Posterior vena cava (tissue), 2 donors: ENCODE data around the gene OXSR1. TPM values are rescaled to one million over a fixed set of nuclear protein-coding genes. Genes with fewer than 3 reads are reported as not detected.
"Not testable (repeated sequence)": the region's sequence is repeated elsewhere in the genome, so short reads cannot be mapped to it uniquely, and the experiment has no call there.

Experiments used
- DNase-seq: peaks from one replicate; pipeline ENCODE4 v3.0.0-alpha.2; 2020; ENCODE audit warnings: low spot score
- intact Hi-C, 2 donors: fragments of 100-400 bp; cut with DNase I; formaldehyde crosslinking; loops; one replicate each; pipeline versions ENCODE4 v1.14.1 to v1.14.2; 2022 to 2023
- total RNA-seq, 2 donors: library from RNA; stranded (reverse); fragmentation: NEBNext Ultra II Directional; extraction: Animal tissue kit (Norgen Biotek cat#: 25700); gene quantifications; one replicate each; pipeline ENCODE4 v1.2.1, GENCODE V29; 2021
- donor health status: DM: yes; HTN: yes; CAD: no.
- donor health status: DM: yes; HTN: yes; CAD: no.

OXSR1 gene
- total RNA-seq, 2 donors from 2014 or later: 30.4 to 52.3 TPM

DNA sequence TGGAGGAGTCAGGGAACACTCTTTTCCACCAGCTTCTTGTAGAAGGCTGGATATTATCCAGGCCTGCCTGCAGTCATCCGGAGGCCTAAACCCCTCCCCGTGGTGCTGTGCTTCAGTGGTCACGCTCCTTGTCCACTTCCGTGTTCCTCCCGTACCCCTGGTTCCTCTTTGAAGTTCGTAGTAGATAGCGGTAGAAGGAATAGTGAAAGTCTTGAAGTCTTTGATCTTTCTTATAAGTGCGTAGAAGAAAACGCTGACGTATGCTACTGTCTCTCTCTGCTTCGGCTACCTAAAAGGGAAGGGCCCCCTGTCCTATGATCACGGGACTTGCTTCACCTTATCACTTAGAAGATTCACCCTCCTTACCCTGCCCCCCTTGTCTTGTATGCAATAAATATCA, 37.6 kb downstream of the OXSR1 start:
- intact Hi-C loops, DNase-seq: not testable (repeated sequence)

DNA sequence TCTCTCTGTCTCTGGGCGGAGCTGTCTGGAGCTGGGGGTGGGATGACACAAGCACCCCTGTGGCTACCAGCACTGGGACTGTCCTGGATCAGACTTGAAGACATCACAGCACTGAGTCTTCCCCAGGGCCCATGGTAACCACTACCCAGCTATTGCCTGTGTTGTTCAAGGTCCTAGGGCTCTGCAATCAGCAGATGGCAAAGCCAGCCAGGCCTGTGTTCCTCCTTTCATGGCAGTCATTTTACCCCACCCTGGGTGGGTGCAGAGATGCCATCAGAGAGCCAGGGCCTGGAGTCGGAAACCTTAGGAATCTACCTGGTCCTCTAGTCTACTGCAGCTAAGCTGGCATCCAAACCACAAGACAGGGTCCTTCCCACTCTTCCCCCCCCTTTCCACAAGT, 38.4 kb downstream of the OXSR1 start:
- intact Hi-C loops: no loop called here
- DNase-seq: no peak

DNA sequence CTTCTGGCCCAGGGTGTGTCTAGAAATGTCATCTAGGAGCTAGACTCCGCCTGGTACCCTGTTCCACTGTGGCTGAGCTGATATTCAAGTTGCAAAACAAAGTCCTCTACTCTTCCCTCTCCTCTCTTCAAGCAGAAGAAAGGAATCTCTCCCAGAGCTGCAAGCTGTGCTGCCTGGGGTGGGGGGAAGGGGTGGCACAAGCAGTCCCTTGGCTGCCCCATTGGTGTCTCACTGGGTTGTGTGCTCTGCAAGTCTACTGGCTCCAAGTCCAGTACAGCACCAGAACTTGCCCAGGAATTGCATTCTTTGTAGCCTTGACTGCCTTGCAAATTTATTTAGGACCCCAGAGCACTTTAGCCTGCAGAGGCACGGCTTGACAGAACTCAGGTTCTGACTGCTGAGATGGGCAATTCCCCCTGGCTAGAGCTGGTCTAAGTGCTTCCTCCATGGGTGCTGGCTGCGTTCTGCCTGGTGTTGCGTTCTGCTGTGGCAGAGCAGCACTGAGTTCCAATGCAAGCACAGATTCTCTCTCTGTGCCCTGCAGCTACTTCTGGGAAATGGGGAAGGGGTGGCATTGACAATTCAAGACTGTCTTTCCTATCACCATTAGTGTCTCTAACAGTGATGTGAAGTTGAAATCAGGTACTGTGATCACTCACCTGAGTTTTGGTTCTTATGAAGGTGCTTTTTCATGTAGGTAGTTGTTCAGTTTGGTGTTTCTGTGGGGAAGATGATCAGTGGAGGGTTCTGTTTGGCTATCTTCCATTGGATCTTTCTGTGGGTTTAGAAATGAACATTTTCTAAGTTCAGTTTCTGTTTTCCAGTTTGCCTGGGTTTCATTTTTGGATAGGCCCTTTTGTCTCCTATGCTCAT, 39.5 kb downstream of the OXSR1 start:
- no peak for DNase-seq
- intact Hi-C loops: no loop called here

DNA sequence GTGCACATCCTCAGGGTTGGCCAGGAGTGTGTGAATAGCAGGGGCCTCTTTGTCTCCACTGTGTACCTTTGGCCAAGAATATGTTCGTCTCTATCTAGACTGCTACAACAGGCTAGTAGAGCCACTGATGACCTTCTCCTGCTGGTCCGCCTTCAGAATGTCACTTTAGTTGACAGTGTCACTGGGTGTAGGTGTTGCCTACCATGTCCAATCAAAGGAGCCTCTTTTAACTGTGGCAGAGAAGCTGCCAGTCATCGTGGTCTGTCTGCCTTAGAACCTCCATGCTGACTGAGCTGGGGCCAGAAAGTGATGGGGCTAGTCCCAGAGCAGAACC, 40.1 kb downstream of the OXSR1 start:
- no peak for DNase-seq
- intact Hi-C loops: no loop called here

DNA sequence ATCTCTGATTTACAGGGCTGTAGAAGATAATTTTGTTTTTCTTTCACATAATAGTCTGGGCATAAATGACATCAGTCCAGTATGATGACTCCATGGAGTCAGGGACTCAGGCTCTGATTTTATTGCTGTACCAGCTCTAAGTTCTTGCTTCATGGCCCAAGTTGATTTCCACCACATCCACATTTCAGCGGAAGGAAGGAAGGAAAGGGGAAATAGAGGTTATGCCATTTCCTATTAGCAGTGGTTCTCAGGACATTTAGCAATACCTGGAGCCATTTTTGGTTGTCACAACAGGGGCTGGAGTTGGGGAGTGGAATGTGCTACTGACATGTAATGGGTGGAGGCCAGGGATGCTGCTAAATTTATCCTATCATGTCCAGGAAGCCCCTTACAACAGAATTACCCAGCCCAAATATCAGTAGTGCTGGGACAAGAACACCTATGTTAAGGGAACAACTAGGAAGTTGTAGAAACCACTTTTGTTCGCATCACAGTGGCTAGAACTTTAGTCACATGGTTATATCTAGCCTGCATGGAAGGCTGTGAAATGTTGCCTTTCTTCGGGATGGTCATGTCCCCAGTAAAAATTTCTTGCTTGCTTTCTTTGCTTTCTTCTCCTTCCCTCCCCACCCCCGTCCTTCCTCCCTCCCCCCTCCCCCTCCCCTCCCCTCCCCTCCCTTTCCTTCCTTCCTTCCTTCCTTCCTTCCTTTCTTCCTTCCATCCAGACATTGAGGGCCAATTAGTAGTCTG, 42.1 kb downstream of the OXSR1 start:
- intact Hi-C loops: no loop called here
- no peak for DNase-seq

DNA sequence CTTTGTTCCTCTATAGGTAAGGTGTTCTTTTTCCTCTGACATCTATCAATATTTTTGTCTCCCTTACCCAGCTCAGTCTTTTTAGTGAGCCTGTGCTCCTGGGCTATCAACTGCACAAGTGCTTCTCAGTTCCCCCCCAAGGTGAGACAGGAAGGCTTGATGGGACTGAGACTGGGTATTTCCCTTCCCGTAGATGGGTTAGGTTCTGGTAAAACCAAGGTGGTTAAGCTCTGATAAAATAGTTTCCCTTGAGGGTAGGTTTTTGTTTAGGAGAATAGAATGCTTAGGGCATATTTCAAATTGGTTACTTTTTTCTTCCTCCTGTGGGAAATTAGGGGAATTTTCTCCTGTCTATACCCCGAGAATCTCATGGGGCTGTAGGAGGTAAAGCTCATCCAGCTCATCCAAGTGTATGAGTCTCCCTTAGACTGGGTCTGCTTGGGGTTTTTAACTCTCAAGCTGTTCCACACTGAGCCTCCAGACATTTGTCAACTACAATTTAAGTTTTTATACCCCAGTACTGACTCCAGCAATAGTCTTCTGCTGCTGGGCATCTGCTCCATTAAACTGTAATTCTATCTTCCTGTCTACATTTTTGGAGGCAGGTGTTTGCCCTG, 44.9 kb downstream of the OXSR1 start:
- no peak for DNase-seq
- intact Hi-C loops: loop anchor here in 1 of 2 donors (1.0 kb wide), 1 partner anchor 20 kb away; no protein-coding TSS in a partner anchor

DNA sequence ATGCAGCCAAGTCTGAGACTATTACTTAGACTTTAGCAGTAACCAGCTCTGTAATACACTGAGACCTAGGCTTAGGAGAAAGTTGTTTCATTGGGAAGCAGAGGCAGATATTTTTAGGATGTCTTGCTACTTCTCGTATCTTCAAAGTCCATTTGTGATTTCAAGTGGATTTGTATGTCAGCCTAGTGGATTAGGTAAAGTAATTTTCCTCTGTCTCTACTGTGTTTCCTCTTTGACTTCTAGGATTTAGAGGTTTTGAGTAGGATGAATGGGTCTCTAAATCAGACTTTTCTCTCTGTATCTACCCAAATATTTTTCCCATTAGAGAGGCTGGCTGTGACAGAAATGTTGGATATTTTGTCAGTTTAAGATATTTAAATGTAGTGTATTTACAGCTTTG, 46.8 kb downstream of the OXSR1 start:
- intact Hi-C loops: no loop called here
- no peak for DNase-seq

DNA sequence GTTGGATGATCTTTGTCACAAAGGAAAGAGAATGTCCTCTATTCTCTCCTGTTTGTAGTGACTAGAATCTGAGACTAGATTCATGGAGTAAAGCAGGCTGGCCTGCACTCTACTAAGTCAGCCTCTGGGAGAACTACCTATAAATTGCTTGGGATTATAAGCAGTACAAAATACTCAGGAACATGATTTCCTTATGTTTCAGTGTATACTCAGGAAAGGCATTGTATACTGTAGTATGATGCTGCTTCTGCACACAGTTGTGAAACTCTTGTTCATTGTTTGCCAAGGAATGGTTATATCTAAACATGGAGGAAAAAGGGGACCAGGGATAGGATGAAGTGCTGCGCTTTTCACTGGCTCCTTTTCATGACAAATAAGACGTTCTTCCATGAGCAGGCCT, 49.2 kb downstream of the OXSR1 start:
- intact Hi-C loops: no loop called here
- no peak for DNase-seq

DNA sequence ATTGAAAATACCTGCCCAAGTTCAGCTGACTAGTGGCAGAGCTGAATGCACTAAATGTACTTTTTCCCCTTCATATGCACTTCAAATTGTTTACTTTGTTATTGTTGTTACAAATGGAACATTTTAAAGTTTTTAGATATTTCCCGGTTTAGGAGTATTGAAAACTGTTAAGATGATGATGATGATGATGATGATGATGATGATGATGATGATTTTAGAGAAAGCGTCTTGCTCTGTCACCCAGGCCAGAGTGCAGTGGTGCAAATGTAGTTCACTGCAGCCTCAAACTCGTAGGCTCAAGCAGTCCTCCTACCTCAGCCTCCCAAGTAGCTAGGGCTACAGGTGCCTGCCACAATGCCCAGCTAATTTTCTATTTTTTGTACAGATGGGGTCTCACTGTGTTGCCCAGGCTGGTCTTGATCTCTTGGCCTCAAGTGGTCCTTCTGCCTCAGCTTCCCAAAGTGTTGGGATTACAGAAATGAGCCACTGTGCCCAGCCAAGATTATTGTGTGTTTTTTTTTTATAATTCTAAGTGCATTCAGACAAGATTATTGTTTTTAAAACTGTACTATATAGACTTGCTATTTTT, 54.4 kb downstream of the OXSR1 start:
- DNase-seq: no peak
- intact Hi-C loops: no loop called here

DNA sequence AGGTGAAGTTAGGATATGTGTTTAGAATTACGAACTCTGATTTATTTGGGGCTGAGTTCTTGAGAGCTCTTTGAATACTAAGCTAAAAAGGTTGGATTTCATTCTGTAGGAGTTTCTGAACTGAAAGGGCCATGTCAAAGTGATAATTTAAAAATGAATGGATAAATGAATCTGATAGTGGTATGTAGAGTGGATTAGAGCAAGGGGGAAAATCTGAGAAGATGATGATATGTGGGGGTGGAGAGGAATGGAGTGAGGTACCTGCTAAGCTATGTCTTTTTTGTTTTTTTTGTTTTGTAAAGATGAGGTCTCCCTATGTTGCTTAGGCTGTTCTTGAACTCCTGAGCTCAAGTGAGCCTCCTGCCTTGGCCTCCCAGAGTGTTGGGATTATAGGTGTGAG, 55.7 kb downstream of the OXSR1 start:
- DNase-seq: no peak
- intact Hi-C loops: no loop called here

DNA sequence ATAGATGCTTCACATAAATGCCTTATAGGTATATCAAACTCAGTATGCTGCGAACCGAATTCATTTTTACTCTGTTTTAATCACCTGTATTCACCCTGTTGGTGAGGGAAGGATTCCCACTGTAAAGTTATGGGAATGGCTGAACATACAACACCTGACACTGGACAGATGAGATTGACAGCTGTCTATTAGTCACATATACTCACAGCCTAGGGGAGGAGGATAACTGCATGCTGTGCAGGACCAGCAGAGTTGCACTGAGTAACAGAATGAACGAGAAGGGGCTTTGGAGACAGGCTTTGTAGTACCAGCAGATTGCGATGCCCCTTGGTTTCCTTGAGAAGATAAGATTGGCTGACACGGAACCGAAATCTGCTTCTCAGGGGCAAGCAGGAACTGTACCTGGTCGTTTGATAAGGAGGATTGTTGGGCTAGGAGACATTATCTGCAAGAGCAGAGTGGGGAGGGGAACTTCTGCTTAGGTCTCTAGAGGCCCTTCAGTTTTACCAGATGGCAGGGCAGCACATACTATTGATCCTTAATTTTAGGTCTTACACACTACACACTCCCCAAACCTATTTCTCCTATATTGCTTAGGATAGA, 56.8 kb downstream of the OXSR1 start:
- DNase-seq: no peak
- intact Hi-C loops: no loop called here

DNA sequence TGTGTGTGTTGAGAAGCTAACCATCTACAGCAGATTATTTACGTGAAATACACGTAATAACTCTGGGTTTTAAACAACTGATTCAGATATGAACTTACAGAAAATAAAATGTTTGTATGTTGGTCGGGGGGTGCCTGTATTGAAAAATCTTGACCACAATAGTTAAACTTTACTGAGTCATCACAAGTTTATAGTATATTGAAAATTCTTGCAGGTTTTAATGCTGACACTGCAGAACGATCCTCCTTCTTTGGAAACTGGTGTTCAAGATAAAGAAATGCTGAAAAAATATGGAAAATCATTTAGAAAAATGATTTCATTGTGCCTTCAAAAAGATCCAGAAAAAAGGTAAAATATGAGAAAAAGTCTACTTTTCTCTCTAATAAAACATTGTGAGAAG, 59.0 kb downstream of the OXSR1 start:
- intact Hi-C loops: no loop called here
- DNase-seq: no peak

DNA sequence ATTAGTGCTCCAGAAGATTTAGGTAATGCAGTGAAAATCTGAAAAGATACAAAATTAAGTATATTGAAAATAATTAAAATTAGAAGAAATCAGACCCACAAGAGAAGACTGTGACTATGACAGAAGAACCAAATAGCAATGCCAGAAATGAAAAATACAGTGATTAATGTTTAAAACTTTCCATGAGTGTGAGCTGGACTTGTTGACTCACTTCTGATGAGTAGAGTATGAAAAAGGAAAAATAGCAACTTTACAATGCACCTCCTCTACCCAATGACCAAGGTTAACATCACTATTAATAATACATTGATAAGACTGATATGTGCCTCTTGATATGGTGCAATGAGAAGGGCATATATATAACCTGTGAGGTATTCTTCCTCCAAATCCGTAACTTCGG, 60.9 kb downstream of the OXSR1 start:
- DNase-seq: no peak
- intact Hi-C loops: no loop called here

DNA sequence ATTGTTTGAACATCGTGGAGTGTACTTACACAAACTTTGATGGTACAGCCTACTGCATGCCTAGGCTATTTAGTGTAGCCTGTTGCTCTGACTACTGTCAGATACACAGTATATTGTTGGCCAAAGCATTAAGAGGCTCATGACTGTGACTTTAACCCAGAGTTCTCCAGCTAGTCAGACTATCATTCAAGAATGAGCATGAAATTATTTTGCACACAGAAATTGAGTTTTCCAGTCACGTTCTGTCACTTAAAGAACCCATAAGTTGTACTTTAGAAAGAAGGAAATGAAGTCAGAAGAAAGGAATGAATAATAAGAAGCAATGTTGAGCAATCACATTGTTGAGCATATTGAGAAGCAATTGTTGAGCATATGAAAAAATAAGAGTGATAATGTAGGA, 62.7 kb downstream of the OXSR1 start:
- DNase-seq: no peak
- intact Hi-C loops: no loop called here

DNA sequence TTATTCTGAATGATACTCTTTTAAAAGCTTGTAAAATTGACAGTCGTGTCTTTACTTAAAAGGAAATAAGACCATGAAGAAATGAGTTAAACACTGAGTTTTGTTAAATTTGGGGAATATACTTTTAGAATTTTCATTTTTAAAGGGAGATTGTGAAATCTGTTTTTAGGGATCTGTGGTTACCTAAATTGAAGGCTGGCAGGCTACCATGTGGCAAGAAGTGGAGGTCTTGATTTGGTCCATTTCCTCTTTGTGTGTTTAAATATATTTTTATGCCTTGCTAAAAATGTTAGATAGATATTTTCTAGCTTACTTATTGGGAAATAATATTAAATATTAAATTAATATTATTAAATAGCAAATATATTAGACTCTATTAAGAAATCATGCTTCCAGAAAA, 63.7 kb downstream of the OXSR1 start:
- intact Hi-C loops: no loop called here
- DNase-seq: no peak

DNA sequence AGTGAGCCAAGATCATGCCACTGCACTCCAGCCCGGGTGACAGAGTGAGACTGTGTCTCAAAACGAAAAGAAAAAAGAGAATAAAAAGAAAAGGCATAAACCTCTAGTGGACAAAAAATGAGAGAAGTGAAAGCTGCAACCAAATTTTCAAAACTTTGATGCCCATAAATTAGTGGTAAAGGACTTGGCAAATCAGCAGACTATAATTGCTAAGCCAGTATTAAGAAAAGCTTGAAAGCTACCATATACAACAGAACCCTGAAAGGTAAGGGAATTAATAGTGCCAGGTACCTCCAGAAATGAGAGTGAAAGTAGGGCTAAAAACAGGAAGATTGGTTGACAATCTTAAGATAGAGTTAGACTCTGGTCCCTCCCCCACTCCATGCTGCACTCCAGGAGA, 67.4 kb downstream of the OXSR1 start:
- intact Hi-C loops: no loop called here
- DNase-seq: no peak

DNA sequence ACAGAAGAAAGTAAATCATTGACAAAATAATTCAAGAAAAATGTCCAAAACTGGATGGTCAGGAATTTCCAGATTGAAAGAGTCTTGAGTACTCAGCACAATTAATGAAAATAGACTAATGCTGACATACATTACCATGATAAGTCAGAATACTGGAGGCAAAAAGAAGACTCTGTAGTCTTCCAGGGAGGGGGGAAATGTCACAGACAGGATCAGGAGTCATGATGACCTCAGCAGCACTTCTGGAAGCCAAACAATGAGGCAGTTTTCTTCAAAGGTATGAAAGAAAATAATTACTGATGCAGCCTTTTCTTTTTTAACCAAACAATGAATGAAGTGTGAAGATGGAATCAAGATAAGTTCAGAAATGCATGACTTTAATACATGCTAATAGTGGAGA, 70.1 kb downstream of the OXSR1 start:
- no peak for DNase-seq
- intact Hi-C loops: no loop called here

DNA sequence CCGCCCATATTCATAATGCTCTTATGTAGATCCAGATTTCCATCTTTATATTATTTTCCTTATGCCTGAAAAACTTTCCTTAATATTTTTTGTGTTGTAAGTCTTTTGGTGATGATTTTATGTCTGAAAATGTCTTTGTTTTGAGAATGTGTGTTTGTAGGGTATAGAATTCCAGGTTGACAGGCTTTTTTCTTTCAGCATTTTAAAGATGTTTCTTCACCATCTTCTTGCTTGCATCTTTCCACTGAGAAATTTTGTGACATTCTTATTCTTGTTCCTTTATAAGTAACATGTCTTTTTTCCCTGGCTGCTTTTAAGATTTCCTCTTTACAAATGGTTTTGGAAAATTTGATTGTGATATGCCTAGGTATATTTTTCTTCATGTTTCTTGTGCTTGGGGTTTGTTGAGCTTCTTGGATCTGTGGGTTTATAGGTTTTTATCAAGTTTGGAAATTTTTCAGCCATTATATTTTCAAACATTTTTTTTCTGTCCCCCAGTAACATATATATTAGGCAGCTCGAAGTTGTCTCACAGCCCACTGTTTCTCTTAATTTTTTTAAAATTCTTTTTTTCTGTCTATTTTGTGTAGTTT, 73.2 kb downstream of the OXSR1 start:
- intact Hi-C loops: no loop called here
- DNase-seq: no peak

DNA sequence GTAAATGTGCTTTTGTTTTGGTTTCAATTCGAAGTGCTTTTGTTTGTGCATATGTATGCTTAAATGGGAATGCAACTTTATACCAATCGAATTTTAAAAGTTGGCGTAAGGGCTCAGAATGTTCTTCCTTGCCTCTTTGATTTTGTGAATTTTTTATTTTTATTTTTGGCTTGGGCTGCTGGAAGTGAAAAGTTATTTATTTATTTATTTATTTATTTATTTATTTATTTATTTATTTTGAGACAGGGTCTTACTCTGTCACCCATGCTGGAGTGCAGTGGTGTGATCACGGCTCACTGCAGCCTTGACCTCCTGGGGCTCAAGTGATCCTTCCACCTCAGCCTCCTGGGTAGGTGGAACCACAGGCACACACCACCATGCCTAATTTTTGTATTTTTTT, 77.5 kb downstream of the OXSR1 start:
- intact Hi-C loops: loop anchor here in 1 of 2 donors (10.0 kb wide), 1 partner anchor 108 kb away; the partner anchor contains the start of genes ACAA1 and MYD88
- not testable (repeated sequence) for DNase-seq
